Endodermal cell (in vitro differentiated cells): ENCODE measurements around the gene ALOX5. TPM values are rescaled to one million over a fixed set of nuclear protein-coding genes. Genes with fewer than 3 reads are reported as not detected.

Experiments
- DNase-seq: peaks from one replicate; pipeline ENCODE4 v3.0.0-alpha.2; 2017
- H3K27ac ChIP-seq: 2 replicates; pipeline ENCODE4 v1.5.1; 2013; ENCODE audit warnings: mild to moderate bottlenecking, low read depth, low read length, moderate library complexity
- H3K27me3 ChIP-seq: 2 replicates; pipeline ENCODE4 v1.6.1; 2013; ENCODE audit warnings: mild to moderate bottlenecking, low read length, moderate library complexity; ENCODE audit not compliant: insufficient read depth, control insufficient read depth, poor library complexity, severe bottlenecking
- H3K36me3 ChIP-seq: 2 replicates; pipeline ENCODE4 v1.7.0; 2013; ENCODE audit warnings: mild to moderate bottlenecking, low read length, moderate library complexity; ENCODE audit not compliant: control insufficient read depth, insufficient read depth
- H3K4me1 ChIP-seq: one replicate; pipeline ENCODE4 v1.7.0; 2013; ENCODE audit warnings: low read length; ENCODE audit not compliant: control insufficient read depth, insufficient read depth
- H3K4me3 ChIP-seq: 2 replicates; pipeline ENCODE4 v1.5.1; 2013; ENCODE audit warnings: mild to moderate bottlenecking, low read length, moderate library complexity
- H3K9ac ChIP-seq: 2 replicates; pipeline ENCODE4 v1.6.1; 2013; ENCODE audit warnings: mild to moderate bottlenecking, low read length, moderate library complexity; ENCODE audit not compliant: poor library complexity, severe bottlenecking; ENCODE audit errors: extremely low read depth
- H3K9me3 ChIP-seq: 2 replicates; pipeline ENCODE4 v1.6.1; 2013; ENCODE audit warnings: mild to moderate bottlenecking, low read length, moderate library complexity; ENCODE audit not compliant: control insufficient read depth
- H3K27ac Mint-ChIP-seq: 2 replicates; pipeline ENCODE4 v1.8.0; 2020; ENCODE audit warnings: mixed read lengths
- H3K27me3 Mint-ChIP-seq: 2 replicates; pipeline ENCODE4 v1.8.0; 2021; ENCODE audit warnings: mild to moderate bottlenecking, mixed read lengths; ENCODE audit not compliant: insufficient read depth
- H3K36me3 Mint-ChIP-seq: 2 replicates; pipeline ENCODE4 v1.8.0; 2020; ENCODE audit warnings: low read depth, mixed read lengths
- H3K4me1 Mint-ChIP-seq: 2 replicates; pipeline ENCODE4 v1.8.0; 2020; ENCODE audit warnings: mixed read lengths
- H3K4me3 Mint-ChIP-seq: 2 replicates; pipeline ENCODE4 v1.8.0; 2020; ENCODE audit warnings: mild to moderate bottlenecking, moderate library complexity, mixed read lengths
- H3K9me3 Mint-ChIP-seq: 2 replicates; pipeline ENCODE4 v1.8.0; 2020; ENCODE audit warnings: mild to moderate bottlenecking, mixed read lengths
- CTCF ChIP-seq: fragments of 200-600 bp; sonication (generic); conservative IDR thresholded peaks from 2 replicates; pipeline ENCODE4 v1.5.0; 2021; ENCODE audit warnings: antibody characterized with exemption, mild to moderate bottlenecking
- WGBS, 2 experiments: methylation state at CpG; one replicate each; pipeline versions ENCODE4 v1.1.5 to v1.1.7; 2013; ENCODE audit warnings: missing lambda C conversion rate in 2 of 2, mixed read lengths in 1 of 2; ENCODE audit not compliant: insufficient coverage in 1 of 2, insufficient read length in 1 of 2; 5-methylcytosine and 5-hydroxymethylcytosine counted together
- total RNA-seq, 2 donors: library from RNA; stranded (reverse); fragmentation: NEBNext Ultra II Directional in 1 of 2; extraction: Animal tissue kit (Norgen Biotek cat#: 25700) in 1 of 2; gene quantifications; 2 replicates in 1 of 2; 3 replicates in 1 of 2; pipeline ENCODE4 v1.2.1, GENCODE V29; 2021

ALOX5 gene
- total RNA-seq, 2 donors from 2014 or later = 0.31 to 1.1 TPM

GRCh38 chr10:45382591-45382990 lies 8.6 kb downstream of the ALOX5 start:
- DNase-seq = no peak
- Mint-ChIP-seq H3K36me3 (no peaks in the 10 kb centered on the region), H3K27ac (no peak overlapping the region), H3K4me3 (no peak overlapping the region), H3K9me3 (peaks cover 4% of the 10 kb centered on the region), H3K27me3 (peaks cover 7% of the 10 kb centered on the region), H3K4me1 (peaks cover 8% of the 10 kb centered on the region)
- Histone ChIP-seq H3K27ac (no peak overlapping the region), H3K36me3 (no peaks in the 10 kb centered on the region), H3K4me1 (no peaks in the 10 kb centered on the region), H3K9me3 (no peaks in the 10 kb centered on the region), H3K9ac (no peak overlapping the region), H3K4me3 (no peak overlapping the region), H3K27me3 (peaks cover 5% of the 10 kb centered on the region)
- 90 to 94% methylated on average over 12 to 17 of the region's 17 CpGs for WGBS, 2 experiments
- no peak for TF ChIP-seq CTCF

DNA sequence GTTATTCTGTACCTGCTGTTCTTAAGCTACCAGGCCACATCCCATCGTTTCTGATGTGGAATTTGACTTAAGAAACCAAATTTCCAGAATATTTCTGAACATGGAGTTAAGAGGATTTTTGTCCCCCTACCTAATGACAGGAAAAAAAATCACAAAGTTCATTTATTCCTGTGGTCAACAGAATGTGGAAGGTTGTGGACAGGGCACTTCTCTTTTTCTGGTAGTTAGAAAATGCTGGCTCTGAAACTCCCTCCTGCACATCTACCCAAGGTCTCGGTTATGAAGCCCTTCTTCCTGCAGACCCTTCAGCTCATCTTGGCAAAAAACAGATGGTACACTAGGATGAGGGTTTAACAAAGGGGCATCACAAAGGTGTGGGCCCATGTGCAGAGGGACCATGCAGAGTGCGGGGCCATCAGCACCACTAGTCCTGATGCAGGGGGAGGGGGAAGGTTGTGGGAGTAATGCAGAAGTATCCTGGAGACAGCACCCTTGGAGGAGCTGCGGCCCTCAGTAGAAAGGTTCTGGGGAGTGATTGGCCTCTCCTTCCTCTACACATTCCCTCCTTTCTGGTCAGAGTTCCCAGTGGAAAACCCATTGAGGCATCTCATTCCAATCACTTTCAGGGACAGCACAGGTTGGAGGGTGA lies 9.8 kb downstream of the ALOX5 start:
- H3K4me1 ChIP-seq = no peaks in the 10 kb centered on the region
- H3K36me3 ChIP-seq = no peaks in the 10 kb centered on the region
- no peak overlapping the region for H3K27ac Mint-ChIP-seq
- no peak for DNase-seq
- TF ChIP-seq CTCF = no peak
- H3K27me3 Mint-ChIP-seq = no peaks in the 10 kb centered on the region
- no peak overlapping the region for H3K4me3 Mint-ChIP-seq
- peaks cover 8% of the 10 kb centered on the region for H3K4me1 Mint-ChIP-seq
- H3K4me3 ChIP-seq = no peak overlapping the region
- H3K9ac ChIP-seq = no peak overlapping the region
- no peaks in the 10 kb centered on the region for H3K9me3 ChIP-seq
- H3K27ac ChIP-seq = no peak overlapping the region
- H3K27me3 ChIP-seq = no peaks in the 10 kb centered on the region
- peaks cover 6% of the 10 kb centered on the region for H3K9me3 Mint-ChIP-seq
- 88 to 95% methylated on average over 1 to 3 of the region's 4 CpGs for WGBS, 2 experiments
- H3K36me3 Mint-ChIP-seq = no peaks in the 10 kb centered on the region

DNA sequence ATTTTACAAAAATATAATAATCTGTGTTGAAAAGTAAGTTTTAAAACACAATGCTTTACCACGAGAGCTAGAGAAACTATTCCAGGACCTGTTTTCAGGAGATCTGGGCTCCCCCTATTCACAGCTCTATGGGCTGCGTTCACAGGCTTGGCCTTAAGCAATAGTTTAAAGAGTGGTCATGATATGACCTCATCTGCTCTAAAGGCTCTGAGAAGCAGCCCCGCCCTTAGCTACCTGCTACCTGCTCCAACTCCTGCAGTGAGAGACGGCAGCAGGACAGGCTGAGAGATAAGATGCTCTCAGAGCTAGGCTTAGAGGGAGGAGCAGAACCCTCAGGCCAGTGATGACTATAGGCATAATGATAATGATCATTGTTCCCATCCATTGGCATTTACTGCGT lies 12.6 kb downstream of the ALOX5 start:
- no peaks in the 10 kb centered on the region for H3K27me3 ChIP-seq
- Mint-ChIP-seq H3K27me3 (peaks cover 7% of the 10 kb centered on the region), H3K9me3 (peaks cover 29% of the 10 kb centered on the region), H3K4me3 (no peak overlapping the region), H3K4me1 (peaks cover 8% of the 10 kb centered on the region), H3K36me3 (no peaks in the 10 kb centered on the region), H3K27ac (no peak overlapping the region)
- no peak for DNase-seq
- TF ChIP-seq CTCF = no peak
- no peak overlapping the region for H3K4me3 ChIP-seq
- WGBS, 2 experiments = 88 to 93% methylated on average over 3 to 5 of the region's 5 CpGs
- H3K27ac ChIP-seq = no peak overlapping the region
- no peaks in the 10 kb centered on the region for H3K9me3 ChIP-seq
- H3K36me3 ChIP-seq = no peaks in the 10 kb centered on the region
- H3K4me1 ChIP-seq = no peaks in the 10 kb centered on the region
- no peak overlapping the region for H3K9ac ChIP-seq
